ENCODE results near the gene EPHB2.
"Not testable (repeated sequence)": the region's sequence is repeated elsewhere in the genome, so short reads cannot be mapped to it uniquely, and the experiment has no call there.

Gene EPHB2

GRCh38 chr1:22920026-22920733 lies 209.5 kb downstream of the EPHB2 start:
- in situ Hi-C loops (cut with HindIII; ENCODE audit: low sequenced_read_pairs): no loop called here

DNA sequence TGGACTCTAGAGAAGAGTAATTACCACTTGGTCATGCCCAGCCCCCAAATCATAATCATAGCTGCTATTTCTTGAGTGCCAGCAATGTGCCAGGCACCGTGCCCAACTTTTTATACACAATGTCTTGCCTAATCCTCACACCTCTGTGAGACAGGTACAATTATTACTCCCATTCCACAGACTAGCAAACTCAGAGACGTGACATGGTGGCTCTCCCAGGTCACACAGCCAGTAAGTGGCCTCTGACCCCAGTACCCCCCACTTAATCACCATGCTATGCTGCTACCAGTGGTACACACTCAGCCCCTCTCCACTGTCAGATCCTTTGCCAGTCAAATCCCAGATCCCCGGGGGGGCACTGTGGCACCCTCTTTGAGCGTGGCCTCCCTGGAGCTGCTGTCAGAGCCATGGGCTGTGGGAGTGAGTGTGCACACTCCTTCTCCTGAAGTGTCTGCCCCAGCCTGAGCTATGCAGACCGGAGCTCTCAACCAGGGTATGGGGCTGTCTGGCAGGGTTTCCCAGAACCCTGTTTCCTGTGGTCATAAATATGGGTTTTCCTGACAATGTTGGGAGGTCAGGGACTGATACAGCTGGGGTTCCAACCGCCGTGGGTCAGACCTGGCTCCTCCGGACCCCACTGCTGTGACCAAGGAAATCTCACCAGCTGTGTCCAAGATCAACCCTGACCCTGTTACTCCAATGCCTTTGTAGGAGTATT lies 210.3 kb downstream of the EPHB2 start:
- in situ Hi-C loops (cut with HindIII; ENCODE audit: low sequenced_read_pairs): no loop called here

DNA sequence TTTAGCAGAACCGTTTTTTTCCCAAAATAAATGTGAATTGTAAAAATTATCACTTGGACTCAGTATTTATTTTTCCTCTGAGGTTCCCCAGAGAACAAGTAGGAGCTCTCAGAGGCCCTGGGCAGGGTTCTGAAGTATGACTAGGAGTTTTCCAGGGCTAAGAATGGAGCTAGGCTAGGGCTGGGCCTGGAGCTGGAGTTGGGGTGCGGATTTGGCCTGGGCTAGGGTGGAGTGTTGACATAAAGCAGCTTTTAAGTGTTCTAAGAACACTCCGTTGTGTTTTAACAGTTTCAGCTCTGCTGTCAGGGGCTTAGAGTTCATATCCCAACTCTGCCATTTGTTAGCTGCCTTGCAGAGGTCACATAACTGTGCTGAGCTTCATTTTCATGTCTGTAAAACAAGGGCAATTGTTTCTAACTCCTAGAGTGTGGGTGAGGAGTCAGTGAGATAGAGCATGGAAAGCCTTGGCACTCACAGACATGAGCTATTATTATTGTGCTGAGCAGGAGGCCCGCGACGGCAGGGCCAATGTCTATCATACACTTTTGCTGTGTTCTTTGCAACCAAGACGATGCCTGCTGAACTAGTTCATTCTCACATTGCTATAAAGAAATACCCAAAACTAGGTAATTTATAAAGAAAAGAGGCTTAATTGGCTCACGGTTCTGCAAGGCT lies 210.9 kb downstream of the EPHB2 start:
- in situ Hi-C loops (cut with HindIII; ENCODE audit: low sequenced_read_pairs): no loop called here

DNA sequence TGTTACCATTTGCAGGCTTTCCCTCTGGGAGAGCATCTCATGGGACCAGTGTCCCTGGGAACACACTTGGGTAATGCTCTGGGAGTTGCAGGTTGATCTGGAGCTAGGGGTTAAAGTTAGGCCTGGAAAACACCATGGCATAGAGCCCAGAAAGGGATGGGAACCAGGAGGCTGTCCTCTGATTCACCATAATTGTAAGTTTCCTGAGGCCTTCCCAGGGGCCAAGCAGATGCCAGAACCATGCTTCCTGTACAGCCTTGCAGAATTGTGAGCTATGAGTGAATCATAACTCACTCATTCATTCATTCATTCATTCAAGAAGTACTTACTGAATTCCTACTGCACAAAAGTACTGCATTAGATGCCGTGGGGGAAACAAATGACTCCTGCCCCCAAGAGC lies 212.0 kb downstream of the EPHB2 start:
- in situ Hi-C loops (cut with HindIII; ENCODE audit: low sequenced_read_pairs): no loop called here

- in situ Hi-C loops (cut with HindIII; ENCODE audit: low sequenced_read_pairs): no loop called here
Observed at GRCh38 chr1:22925111-22925510, 214.5 kb downstream of the EPHB2 start.

GRCh38 chr1:22930240-22930912 lies 219.7 kb downstream of the EPHB2 start:
- in situ Hi-C loops (cut with HindIII; ENCODE audit: low sequenced_read_pairs): no loop called here

GRCh38 chr1:22932803-22933470 lies 222.3 kb downstream of the EPHB2 start:
- in situ Hi-C loops (cut with HindIII; ENCODE audit: low sequenced_read_pairs): no loop called here

- in situ Hi-C loops (cut with HindIII; ENCODE audit: low sequenced_read_pairs): no loop called here
Observed at GRCh38 chr1:22935433-22935832, 224.8 kb downstream of the EPHB2 start.

- in situ Hi-C loops (cut with HindIII; ENCODE audit: low sequenced_read_pairs): no loop called here
Observed at GRCh38 chr1:22936681-22937080, 226.0 kb downstream of the EPHB2 start.

DNA sequence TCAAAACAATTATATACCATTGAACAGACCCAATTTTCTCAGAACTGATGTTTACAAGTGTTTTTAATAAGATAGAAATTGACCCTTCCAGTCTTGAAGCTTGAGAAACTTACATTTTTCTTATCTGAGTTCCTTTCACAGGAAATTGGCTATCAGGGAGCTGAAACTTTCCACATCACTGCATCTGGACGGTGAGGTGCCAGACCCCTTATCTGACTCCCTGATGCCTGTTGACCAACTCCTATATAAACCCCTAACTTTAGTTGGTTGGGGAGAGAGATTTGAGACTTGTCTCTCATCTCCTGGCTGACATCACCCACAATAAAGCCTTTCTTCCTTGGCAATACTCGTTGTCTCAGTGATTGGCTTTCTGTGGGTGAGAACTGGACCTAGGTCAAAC lies 230.6 kb downstream of the EPHB2 start:
- in situ Hi-C loops (cut with HindIII; ENCODE audit: low sequenced_read_pairs): loop anchor here (5.0 kb wide), 1 partner anchor 274 kb away; no protein-coding TSS in a partner anchor

- in situ Hi-C loops (cut with HindIII; ENCODE audit: low sequenced_read_pairs): loop anchor here (5.0 kb wide), 1 partner anchor 277 kb away; no protein-coding TSS in a partner anchor
Observed at GRCh38 chr1:22944346-22945055, 233.9 kb downstream of the EPHB2 start.

GRCh38 chr1:22945171-22945570 lies 234.5 kb downstream of the EPHB2 start:
- in situ Hi-C loops (cut with HindIII; ENCODE audit: low sequenced_read_pairs): not testable (repeated sequence)

DNA sequence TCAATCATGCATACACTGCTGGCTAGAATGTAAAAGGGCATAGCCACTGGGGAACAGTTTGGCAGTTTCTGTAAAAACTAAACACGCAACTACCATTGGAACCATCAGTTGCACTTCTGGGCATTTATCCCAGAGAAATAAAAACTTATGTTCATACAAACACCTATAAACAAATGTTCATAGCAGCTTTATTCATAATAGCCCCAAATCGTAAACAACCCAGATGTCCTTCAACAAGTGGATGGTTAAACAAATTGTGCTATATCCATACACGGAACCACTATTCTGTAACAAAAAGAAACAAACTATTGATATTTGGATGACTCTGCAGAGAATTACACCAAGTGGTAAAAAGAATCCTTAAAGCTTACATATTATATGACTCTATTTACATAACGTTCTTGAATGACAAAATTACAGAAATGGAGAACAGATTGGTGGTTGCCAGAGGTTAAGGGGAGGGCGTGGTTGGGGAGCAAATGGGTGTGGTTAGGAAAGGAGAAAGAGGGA lies 239.2 kb downstream of the EPHB2 start:
- in situ Hi-C loops (cut with HindIII; ENCODE audit: low sequenced_read_pairs): no loop called here

DNA sequence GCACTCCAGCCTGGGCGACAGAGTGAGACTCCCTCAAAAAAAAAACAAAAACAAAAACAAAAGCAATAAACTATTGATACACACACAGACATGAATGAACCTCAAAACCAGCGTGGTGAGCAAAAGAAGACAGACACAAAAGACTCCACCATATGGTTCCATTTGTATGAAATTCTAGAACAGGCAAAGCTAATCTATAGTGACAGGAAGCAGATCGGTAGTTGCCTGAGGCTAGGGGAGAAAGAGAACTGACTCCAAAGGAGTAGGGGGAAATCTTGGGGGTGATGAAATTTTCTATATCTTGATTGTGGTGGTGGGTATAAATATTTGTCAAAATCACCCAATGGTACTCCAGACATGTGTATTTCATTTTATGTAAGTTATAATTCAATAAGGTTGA lies 241.2 kb downstream of the EPHB2 start:
- in situ Hi-C loops (cut with HindIII; ENCODE audit: low sequenced_read_pairs): no loop called here

DNA sequence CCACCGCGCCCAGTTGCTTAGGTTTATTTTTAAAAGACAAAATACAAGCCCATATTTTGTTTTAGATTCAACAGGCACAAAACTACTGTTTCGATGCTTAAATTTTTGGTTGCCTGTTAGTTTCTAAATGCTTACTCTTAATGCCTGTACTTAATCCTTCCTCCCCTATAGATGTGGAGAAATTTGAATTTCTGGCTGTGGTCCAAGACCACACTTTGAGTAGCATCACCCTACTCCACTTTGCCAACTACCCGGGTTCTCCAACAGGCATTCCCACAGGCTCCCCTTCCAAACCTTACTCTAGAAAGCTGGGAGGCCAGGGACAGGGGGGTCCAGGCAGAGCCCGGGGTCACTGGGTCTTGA lies 242.0 kb downstream of the EPHB2 start:
- in situ Hi-C loops (cut with HindIII; ENCODE audit: low sequenced_read_pairs): no loop called here

DNA sequence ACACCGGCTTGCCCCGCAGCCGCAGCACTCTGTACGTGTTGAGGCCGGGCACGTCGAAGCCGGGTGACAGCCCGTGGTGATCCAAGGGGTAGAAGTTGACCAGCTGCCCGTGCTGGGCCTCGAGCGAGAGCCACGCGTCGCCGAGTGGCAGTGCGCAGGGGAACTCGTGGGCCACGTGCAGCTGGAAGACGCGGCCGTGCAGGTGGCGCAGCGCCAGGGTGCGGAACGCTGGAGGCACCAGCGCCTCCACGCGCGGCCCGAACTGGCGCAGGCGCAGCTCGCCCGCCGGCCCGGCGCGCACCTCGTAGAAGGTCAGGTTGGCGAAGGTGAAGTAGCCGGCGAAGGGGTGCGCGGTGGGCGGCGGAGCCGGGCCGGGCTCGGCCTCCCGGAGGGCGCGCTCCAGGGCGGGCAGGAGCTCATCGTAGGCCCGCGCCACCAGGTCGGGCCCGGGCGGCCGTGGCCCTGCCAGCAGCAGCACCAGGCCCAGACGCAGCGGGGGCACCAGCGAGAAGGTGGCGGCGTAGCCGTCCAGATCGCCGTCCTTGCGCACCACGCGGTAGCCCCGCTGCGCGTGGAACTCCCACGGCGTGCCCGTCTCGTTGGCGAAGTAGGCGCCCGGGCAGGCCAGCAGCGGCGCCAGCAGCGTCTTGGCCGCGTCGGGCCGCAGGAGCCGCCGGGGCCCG lies 242.6 kb downstream of the EPHB2 start:
- in situ Hi-C loops (cut with HindIII; ENCODE audit: low sequenced_read_pairs): no loop called here

- in situ Hi-C loops (cut with HindIII; ENCODE audit: low sequenced_read_pairs): no loop called here
Observed at GRCh38 chr1:22953740-22954141, 243.1 kb downstream of the EPHB2 start.

GRCh38 chr1:22955146-22955545 lies 244.5 kb downstream of the EPHB2 start:
- in situ Hi-C loops (cut with HindIII; ENCODE audit: low sequenced_read_pairs): no loop called here

DNA sequence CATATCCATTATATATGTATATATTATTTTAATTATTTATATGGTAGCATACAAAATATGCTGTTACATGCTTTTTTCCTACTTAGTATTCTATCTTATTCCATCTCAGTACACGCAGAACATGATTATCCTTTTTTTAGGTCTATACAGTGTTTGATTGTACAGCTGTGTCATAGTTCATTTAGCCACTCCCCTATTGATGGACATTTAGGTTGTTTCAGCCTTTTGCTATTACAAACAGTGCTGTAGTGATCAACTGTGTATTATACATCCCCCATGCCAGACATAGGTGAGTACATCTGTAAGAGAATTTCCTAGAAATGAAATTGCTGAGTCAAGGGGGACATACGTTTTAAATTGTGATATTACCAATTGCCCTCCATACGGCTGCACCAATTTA lies 246.4 kb downstream of the EPHB2 start:
- in situ Hi-C loops (cut with HindIII; ENCODE audit: low sequenced_read_pairs): no loop called here
